ENCODE data around the gene RCOR1.
"Not testable (repeated sequence)": the region's sequence is repeated elsewhere in the genome, so short reads cannot be mapped to it uniquely, and the experiment has no call there.

Gene RCOR1

GRCh38 chr14:102593825-102594137 lies 1.3 kb downstream of the RCOR1 start:
- DNase-seq: no peak

DNA sequence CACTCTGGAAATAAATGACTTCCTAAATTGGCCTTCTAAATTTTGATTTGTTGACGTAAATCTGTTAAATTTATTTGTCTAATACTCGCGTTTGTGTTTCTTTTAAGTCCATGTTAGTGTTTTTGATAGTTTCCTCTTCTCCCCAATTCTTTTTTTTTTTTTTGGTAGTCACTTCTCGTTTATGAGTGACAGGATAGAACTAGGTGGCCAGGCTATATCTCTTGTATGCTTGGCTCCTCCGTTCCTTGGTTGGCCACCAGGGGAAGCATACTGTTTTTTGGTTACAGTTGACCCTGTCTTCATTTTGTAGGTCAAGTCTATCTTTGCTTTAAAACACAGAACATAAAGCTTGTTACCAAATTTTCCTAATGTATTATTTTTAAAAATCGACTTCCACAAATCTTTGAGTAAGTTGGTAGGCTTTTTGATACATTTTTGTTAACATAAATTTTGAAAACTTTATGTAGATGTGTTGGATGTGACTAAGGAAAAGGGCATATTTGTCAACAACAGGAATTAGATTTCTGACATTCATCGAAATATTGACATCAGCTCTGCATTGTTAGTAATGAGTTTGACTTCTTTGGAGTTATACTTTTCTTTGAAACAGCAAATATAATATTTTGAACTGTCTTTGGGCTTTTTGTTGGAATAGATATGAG lies 2.2 kb downstream of the RCOR1 start:
- peak; percentile 44 for DNase-seq

DNA sequence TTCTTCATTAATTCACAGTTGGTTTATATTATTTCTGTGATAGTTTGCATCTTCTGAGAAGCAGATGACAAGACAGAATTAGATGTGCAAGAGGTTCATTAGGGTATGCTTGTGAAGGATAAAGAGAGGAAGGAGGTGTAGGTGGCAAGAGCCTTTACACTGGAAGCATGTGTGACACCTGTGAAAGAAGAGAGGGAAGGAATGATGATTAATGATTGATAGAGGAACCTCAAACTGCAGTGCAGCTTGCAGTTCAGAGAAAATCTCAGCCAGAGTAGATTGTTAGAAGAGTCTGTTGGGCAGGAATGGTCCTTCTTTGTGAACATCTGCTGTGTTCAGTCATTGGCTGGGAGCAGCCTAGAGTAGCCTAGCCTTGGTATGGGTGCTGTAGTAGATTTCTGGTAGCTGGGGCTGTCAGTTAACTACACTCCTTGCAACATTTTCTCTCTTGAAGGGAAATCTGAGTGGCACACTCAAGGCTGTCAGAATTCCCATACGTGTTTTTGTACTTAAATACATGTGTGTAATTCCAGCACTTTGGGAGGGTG lies 9.0 kb downstream of the RCOR1 start:
- no peak for DNase-seq

DNA sequence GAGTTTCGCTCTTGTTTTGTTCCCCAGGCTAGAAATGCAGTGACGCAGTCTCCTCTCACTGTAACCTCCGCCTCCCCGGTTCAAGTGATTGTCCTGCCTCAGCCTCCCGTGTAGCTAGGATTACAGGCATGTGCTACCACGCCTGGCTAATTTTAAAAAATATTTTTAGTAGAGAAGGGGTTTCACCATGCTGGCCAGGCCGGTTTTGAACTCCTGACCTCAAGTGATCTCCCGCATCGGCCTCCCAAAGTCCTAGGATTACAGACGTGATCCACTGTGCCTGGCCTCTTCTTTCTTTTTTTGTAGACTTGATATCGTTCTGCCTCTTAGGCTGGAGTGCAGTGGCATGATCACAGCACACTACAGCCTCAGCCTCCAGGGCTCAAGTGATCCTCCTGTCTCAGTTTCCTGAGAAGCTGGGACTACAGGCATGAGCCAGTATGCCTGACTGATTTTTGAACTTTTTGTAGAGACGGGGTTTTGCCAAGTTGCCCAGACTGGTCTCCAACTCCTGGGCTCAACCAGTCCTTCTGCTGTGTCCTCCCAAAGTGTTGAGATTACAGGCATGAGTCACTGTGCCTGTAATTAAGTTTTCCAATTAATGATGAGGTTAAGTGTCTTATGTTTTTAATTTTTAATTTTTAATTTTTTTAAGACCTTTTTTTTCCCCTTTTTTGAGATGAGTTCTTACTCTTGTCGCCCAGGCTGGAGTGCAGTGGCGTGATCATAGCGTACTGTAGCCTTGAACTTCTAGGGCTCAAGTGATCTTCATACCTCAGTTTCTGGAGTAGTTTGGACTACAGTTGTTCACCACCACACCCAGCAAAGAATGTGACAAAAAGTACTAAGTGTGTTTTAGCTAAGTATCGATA lies 10.2 kb downstream of the RCOR1 start:
- no peak for DNase-seq

GRCh38 chr14:102603293-102603907 lies 11.0 kb downstream of the RCOR1 start:
- no peak for DNase-seq

DNA sequence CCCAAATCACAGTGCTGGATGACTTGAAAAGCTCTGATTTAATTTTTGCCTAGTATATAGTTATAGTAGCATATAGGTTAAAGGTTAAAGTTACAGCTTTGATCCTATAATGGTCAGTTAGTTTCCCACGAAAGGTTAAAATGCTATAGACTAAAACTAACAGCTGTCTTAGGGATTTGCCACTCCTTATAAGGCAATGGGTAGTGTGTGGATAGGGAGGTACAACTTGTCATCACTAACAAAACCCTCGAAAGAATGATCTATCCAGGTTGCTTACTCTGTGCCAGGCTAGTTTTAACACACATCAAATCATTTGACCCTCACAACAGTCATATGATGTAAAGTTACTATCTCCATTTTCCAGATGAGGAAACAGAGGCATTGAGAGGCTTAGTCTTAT lies 11.7 kb downstream of the RCOR1 start:
- no peak for DNase-seq

- DNase-seq: no peak
Measured at GRCh38 chr14:102605029-102605428, 12.6 kb downstream of the RCOR1 start.

GRCh38 chr14:102606296-102606695 lies 13.8 kb downstream of the RCOR1 start:
- no peak for DNase-seq

DNA sequence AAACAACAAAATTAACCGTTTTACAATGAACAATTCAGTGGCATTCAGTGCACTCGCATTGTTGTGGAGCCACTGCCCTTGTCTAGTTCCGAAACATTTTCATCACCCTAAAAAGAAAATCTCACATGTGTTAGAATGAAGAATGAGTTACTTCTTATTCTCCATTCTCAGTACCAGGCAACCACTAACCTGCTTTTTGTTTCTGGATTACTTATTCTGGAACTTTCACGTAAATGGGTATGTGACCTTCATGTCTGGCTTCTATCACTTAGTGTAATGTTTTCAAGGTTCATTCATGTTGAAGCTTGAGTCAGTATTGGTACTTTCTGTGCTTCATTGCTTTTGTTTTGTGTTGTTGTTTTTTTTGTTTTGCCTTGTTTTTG lies 15.6 kb downstream of the RCOR1 start:
- no peak for DNase-seq

GRCh38 chr14:102610968-102611811 lies 18.7 kb downstream of the RCOR1 start:
- no peak for DNase-seq

GRCh38 chr14:102616318-102616717 lies 23.9 kb downstream of the RCOR1 start:
- no peak for DNase-seq

DNA sequence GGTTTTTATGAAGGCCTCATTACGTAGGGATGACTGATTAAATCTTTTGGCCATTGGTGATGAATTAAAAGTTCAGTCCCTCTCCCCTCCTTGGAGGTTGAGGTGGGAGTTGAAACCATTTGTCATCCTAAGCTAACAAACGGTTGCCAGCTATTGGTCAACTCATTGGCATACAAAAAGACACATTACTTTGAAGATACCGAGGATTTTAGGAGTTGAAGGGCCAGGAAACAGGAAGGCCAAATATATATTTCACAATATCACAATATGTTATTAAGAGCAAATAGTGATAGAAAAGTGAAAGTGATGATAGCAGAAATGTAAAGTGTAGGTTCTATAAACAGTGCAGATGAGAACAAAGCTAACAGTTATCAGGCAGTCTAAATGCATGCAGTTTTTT lies 24.4 kb downstream of the RCOR1 start:
- DNase-seq: no peak

GRCh38 chr14:102619012-102619411 lies 26.6 kb downstream of the RCOR1 start:
- DNase-seq: not testable (repeated sequence)

DNA sequence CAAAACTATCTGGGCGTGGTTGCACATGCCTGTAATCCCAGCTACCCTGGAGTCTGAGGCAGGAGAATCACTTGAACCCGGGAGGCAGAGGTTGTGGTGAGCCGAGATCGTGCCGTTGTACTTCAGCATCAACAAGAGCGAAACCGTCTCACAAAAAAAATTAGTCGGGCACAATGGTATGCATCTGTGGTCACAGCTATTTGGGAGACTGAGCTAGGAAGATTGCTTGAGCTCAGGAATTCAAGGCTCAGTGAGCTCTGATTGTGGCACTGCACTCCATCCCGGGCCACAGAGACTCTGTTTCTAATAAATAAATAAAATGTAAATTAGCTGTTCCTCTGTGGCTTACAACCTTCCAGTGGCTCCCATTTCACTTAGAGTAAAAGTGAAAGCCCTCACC lies 28.0 kb downstream of the RCOR1 start:
- no peak for DNase-seq

GRCh38 chr14:102622262-102622885 lies 29.9 kb downstream of the RCOR1 start:
- no peak for DNase-seq

DNA sequence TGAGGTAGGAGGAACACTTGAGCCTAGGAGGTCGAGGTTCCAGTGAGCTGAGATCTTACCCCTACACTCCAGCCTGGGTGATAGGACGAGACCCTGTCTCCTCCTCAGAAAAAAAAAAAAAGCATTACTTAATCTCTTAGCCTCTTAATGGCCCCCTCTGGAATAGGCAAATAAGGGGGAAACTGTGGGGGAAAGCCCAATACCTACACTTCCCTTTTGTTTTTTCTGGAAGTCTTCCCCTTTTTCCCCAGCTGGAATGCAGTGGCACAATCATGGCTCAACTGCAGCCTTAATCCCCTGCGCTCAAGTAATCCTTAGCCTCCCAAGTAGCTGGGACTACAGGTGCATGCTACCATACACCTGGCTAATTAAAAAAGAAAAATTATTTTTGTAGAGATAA lies 32.2 kb downstream of the RCOR1 start:
- no peak for DNase-seq

DNA sequence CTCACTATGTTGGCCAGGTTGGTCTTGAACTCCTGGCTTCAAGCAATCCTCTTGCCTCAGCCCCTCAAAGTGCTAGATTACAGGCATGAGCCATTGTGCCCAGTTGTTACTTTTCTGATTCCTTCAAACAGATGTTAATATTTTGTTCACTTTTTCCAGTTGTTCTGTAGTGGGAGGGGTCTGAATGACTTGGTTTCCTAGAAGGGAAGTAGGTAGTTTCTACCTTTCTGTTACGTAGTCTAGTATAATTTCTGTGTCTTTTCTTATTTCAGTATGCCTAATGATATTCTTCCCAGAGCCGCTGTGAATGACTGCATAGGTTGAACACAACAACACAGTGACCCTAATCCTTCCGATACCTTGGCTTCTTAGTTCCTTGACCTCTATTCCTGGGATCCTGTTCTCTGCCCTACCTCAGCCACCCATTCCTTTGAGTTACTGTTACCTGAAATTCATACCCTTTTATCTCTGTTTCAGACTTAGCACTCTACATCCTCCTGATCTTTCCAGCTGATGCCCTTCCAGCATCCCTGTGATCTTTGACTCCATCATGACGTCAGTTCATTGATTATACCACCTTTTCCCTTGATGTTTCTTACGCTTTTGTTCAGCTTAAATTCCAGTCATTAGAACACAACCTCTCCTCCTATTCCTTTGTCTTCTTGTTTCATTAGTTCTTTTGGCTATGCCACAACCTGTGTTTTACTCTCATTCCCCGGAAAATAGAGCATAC lies 33.3 kb downstream of the RCOR1 start:
- no peak for DNase-seq

DNA sequence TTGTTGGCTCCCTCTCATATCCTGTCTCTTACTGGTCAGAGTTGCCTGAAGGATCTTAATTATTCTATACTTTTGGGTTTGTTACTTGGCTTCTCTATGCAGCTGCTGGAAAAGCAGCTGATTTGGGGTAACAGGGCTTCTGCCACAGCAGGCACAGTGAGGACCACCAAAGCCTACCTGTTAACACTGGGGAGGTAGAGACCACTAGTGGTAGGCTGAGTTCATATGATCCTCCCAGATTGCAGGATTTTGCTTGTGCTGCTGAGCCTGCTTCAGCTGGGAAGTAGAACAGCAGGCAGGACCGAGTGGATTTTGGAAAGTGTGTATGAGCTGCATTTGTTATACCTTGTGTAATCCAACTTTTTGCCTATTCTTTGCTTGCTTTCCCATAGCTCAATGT lies 34.1 kb downstream of the RCOR1 start:
- DNase-seq: no peak

GRCh38 chr14:102629011-102629444 lies 36.6 kb downstream of the RCOR1 start:
- DNase-seq: no peak

- DNase-seq: no peak
Measured at GRCh38 chr14:102629808-102630350, 37.4 kb downstream of the RCOR1 start.

GRCh38 chr14:102630405-102630804 lies 38.0 kb downstream of the RCOR1 start:
- no peak for DNase-seq
